Endothelial cell of umbilical vein (primary cell): Measurements from ENCODE around the gene C1orf122. TPM values are rescaled to one million over a fixed set of nuclear protein-coding genes. Genes with fewer than 3 reads are reported as not detected.

Experiments used
- BruUV-seq: library from RNA; stranded (reverse); fragments of 400-500 nt; replicated peaks from 2 replicates; lab custom pipeline; 2021; lab: Mats Ljungman, UMichigan
- CTCF ChIA-PET: fragments of 300-600, 350-600 bp; sonication (Branson Sonifier 250); formaldehyde crosslinking; loops from one replicate; lab custom pipeline; 2021; ENCODE audit warnings: antibody characterized with exemption, inconsistent platforms; lab: Charles Lee
- POLR2A ChIA-PET: fragments of 300-600, 350-600 bp; sonication (Branson Sonifier 250); formaldehyde crosslinking; loops from one replicate; lab custom pipeline; 2021; ENCODE audit warnings: antibody characterized with exemption, inconsistent platforms; lab: Charles Lee
- DNase-seq: peaks from one replicate; pipeline ENCODE4 v3.0.0-alpha.2; 2011; ENCODE audit warnings: low read depth, low spot score
- FAIRE-seq: peaks from 2 replicates; lab custom pipeline; 2011; peaks lifted over from hg19 to GRCh38; lab: Jason Lieb, UNC
- H2AFZ ChIP-seq: 2 replicates; pipeline ENCODE4 v1.6.0; 2012; ENCODE audit warnings: low read depth, low read length, control low read depth, inconsistent platforms
- H3K27ac ChIP-seq: 2 replicates; pipeline ENCODE4 v1.5.1; 2011; ENCODE audit warnings: low read depth, mild to moderate bottlenecking, control low read depth, low read length, moderate library complexity; ENCODE audit not compliant: insufficient read depth
- H3K27me3 ChIP-seq, 2 experiments: 2 replicates each; pipeline versions ENCODE4 v1.6.0 to v1.6.1; 2011; ENCODE audit warnings: low read length in 2 of 2, mixed read lengths in 1 of 2; ENCODE audit not compliant: control insufficient read depth in 2 of 2, insufficient read depth in 2 of 2
- H3K36me3 ChIP-seq, 2 experiments: 2 replicates in 1 of 2; 3 replicates in 1 of 2; pipeline ENCODE4 v1.5.1; 2011; ENCODE audit warnings: low read length in 2 of 2, mild to moderate bottlenecking in 1 of 2, moderate library complexity in 1 of 2; ENCODE audit not compliant: control insufficient read depth in 2 of 2, insufficient read depth in 2 of 2; ENCODE audit errors: extremely low read depth in 1 of 2
- H3K4me1 ChIP-seq: 3 replicates; pipeline ENCODE4 v1.5.1; 2011; ENCODE audit warnings: mild to moderate bottlenecking, low read length; ENCODE audit not compliant: control insufficient read depth, insufficient read depth; ENCODE audit errors: extremely low read depth
- H3K4me2 ChIP-seq: 2 replicates; pipeline ENCODE4 v1.6.1; 2011; ENCODE audit warnings: low read length, control low read depth, mixed read lengths; ENCODE audit not compliant: insufficient read depth
- H3K4me3 ChIP-seq, 3 experiments: fragments of 200-600 bp in 1 of 3; sonication (generic), shearing (Covaris generic) in 1 of 3; replicated peaks in 1 of 3; 2 replicates each; pipeline ENCODE4 v1.5.1; 2011 to 2016; ENCODE audit warnings: control low read depth in 3 of 3, low read length in 3 of 3, mild to moderate bottlenecking in 2 of 3, inconsistent platforms in 1 of 3, low read depth in 1 of 3, moderate library complexity in 1 of 3; ENCODE audit not compliant: insufficient read depth in 1 of 3
- H3K79me2 ChIP-seq: 2 replicates; pipeline ENCODE4 v1.6.0; 2012; ENCODE audit warnings: low read length, inconsistent platforms; ENCODE audit not compliant: control insufficient read depth, insufficient read depth
- H3K9ac ChIP-seq: replicated peaks from 2 replicates; pipeline ENCODE3; 2011; ENCODE audit warnings: low read length, control low read depth; ENCODE audit not compliant: insufficient read depth; ENCODE audit errors: extremely low read depth
- H3K9me1 ChIP-seq: replicated peaks from 3 replicates; pipeline ENCODE4 v1.6.0; 2011; ENCODE audit warnings: mild to moderate bottlenecking, low read length; ENCODE audit not compliant: control insufficient read depth, insufficient read depth; ENCODE audit errors: extremely low read depth
- H3K9me3 ChIP-seq: replicated peaks from 2 replicates; pipeline ENCODE4 v1.5.1; 2012; ENCODE audit warnings: low read length, inconsistent platforms; ENCODE audit not compliant: control insufficient read depth, insufficient read depth
- H4K20me1 ChIP-seq: replicated peaks from 2 replicates; pipeline ENCODE3; 2011; ENCODE audit warnings: mild to moderate bottlenecking, low read length; ENCODE audit not compliant: control insufficient read depth, insufficient read depth; ENCODE audit errors: extremely low read depth
- EZH2 ChIP-seq: IDR thresholded peaks from 2 replicates; pipeline ENCODE4 v1.6.1; 2012; ENCODE audit warnings: borderline replicate concordance, low read depth, mild to moderate bottlenecking, moderate library complexity, low read length, inconsistent platforms; ENCODE audit not compliant: severe bottlenecking
- FOS ChIP-seq: IDR thresholded peaks from 2 replicates; pipeline ENCODE4 v1.6.1; 2011; ENCODE audit warnings: mild to moderate bottlenecking, low read length, moderate library complexity, borderline replicate concordance; ENCODE audit not compliant: insufficient read depth
- GATA2 ChIP-seq: IDR thresholded peaks from 2 replicates; pipeline ENCODE4 v1.7.0; 2011; ENCODE audit warnings: low read depth, mild to moderate bottlenecking, moderate library complexity, mixed read lengths, low read length; ENCODE audit not compliant: insufficient read length, insufficient read depth
- JUN ChIP-seq: IDR thresholded peaks from 2 replicates; pipeline ENCODE4 v1.6.1; 2011; ENCODE audit warnings: borderline replicate concordance, low read depth; ENCODE audit not compliant: insufficient read length, insufficient read depth
- MAX ChIP-seq: IDR thresholded peaks from 2 replicates; pipeline ENCODE4 v1.6.1; 2011; ENCODE audit not compliant: insufficient read depth, insufficient read length
- MYC ChIP-seq: IDR thresholded peaks from one replicate; pipeline ENCODE4 v1.6.1; 2011; ENCODE audit warnings: mild to moderate bottlenecking, low read depth, low read length
- POLR2A ChIP-seq: IDR thresholded peaks from 2 replicates; pipeline ENCODE4 v1.6.1; 2012; ENCODE audit warnings: low read depth, mild to moderate bottlenecking, control low read depth, low read length
- POLR2AphosphoS5 ChIP-seq: IDR thresholded peaks from 2 replicates; pipeline ENCODE4 v1.6.1; 2012; ENCODE audit warnings: low read depth, mild to moderate bottlenecking, control low read depth, low read length, moderate library complexity; ENCODE audit not compliant: insufficient read depth
- dilution Hi-C: fragments of 300-500 bp; cut with MboI; formaldehyde crosslinking; loops from one replicate; pipeline ENCODE4 v1.15.0; 2019; ENCODE audit warnings: low sequenced_read_pairs; ENCODE audit not compliant: extremely low pct_ligation_motif_present
- intact Hi-C: fragments of 100-400 bp; cut with micrococcal nuclease; formaldehyde crosslinking; loops from one replicate; pipeline ENCODE4 v1.10.0; 2022
- polyA plus RNA-seq, 4 experiments: library from polyadenylated mRNA; depleted of rRNA in 3 of 4; stranded (reverse) in 3 of 4; unstranded in 1 of 4; fragments of >200 nt; gene quantifications; 2 replicates each; pipeline versions ENCODE4 v1.2.1 to v1.2.3, GENCODE V29; 2011 to 2012; ENCODE audit warnings: missing spikeins in 1 of 4
- total RNA-seq: library from RNA; stranded (reverse); gene quantifications from 2 replicates; pipeline ENCODE4 v1.2.3, GENCODE V29; 2021
- TF ChIP-seq, protein P1 (sequence below), 2 donors: IDR thresholded peaks; 1 replicate in 1 of 2; 2 replicates in 1 of 2; pipeline ENCODE4 v1.5.1; 2011; ENCODE audit warnings: low read length in 2 of 2, mild to moderate bottlenecking in 2 of 2, moderate library complexity in 2 of 2, control low read depth in 1 of 2, inconsistent platforms in 1 of 2, low read depth in 1 of 2; ENCODE audit not compliant: insufficient read depth in 1 of 2; ENCODE audit errors: extremely low read depth in 1 of 2

The C1orf122 gene
- total and polyA plus RNA-seq, 2 donors (not counting 3 experiments of a cell fraction or from before 2014, with no cell fraction given) = 32.8 to 38.8 TPM

DNA sequence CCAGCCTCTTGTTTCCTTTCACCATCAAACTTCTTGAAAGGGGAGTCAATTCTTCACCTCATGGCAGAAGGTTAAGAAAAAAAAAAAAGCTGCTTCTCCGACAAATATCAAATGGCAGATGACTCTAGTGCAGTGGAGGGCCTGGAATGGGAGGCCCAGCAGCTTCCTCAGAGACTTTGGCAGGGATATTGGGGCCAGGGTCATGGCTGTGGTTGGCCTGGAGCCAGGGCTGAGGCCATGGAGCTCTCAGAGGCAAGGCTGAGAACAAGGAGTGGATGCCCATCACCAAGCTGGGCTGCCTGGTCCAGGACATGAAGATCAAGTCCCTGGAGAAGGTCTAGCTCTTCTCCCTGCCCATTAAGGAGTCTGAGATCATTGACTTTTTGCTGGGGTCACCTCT, 33.1 kb downstream of the C1orf122 start:
- Histone ChIP-seq H3K4me2 (no peak overlapping the region), H3K9ac (no peak overlapping the region), H4K20me1 (no peaks in the 10 kb centered on the region), H3K27ac (no peak overlapping the region), H2AFZ (no peak overlapping the region), H3K4me1 (no peaks in the 10 kb centered on the region), H3K4me3 (no peak overlapping the region), H3K79me2 (peaks cover 18% of the 10 kb centered on the region), H3K9me3 (no peaks in the 10 kb centered on the region), H3K9me1 (no peaks in the 10 kb centered on the region), H3K36me3 (peaks cover 7 to 9% of the 10 kb centered on the region in 2 experiments), H3K27me3 (no peaks in the 10 kb centered on the region)
- POLR2A ChIA-PET = no interaction called here
- no TSS peak for BruUV-seq
- dilution Hi-C loops = no loop called here
- DNase-seq (no peak), FAIRE-seq (no peak)
- intact Hi-C loops = no loop called here
- TF ChIP-seq JUN (no peak), POLR2A (no peak), GATA2 (no peak), MYC (no peak), FOS (no peak), POLR2AphosphoS5 (no peak), MAX (no peak), EZH2 (no peak)
- TF ChIP-seq, protein P1, sequence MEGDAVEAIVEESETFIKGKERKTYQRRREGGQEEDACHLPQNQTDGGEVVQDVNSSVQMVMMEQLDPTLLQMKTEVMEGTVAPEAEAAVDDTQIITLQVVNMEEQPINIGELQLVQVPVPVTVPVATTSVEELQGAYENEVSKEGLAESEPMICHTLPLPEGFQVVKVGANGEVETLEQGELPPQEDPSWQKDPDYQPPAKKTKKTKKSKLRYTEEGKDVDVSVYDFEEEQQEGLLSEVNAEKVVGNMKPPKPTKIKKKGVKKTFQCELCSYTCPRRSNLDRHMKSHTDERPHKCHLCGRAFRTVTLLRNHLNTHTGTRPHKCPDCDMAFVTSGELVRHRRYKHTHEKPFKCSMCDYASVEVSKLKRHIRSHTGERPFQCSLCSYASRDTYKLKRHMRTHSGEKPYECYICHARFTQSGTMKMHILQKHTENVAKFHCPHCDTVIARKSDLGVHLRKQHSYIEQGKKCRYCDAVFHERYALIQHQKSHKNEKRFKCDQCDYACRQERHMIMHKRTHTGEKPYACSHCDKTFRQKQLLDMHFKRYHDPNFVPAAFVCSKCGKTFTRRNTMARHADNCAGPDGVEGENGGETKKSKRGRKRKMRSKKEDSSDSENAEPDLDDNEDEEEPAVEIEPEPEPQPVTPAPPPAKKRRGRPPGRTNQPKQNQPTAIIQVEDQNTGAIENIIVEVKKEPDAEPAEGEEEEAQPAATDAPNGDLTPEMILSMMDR (IDR thresholded peaks at IDR 0.05; ENCODE audit: extremely low read depth in 1 of 2, insufficient read depth in 1 of 2, low read depth in 1 of 2, low read length in 2 of 2) = no peak
- CTCF ChIA-PET = interaction anchor here (2.1 kb wide), 1 partner anchor 19 kb away, joined by 9 read pairs; the partner anchor contains the start of gene MTF1
